Panc1 (cell line): ENCODE measurements around the gene CCNG2. TPM values are rescaled to one million over a fixed set of nuclear protein-coding genes. Genes with fewer than 3 reads are reported as not detected.

ENCODE experiments used
- ATAC-seq: fragments of 200-7000 bp; cut with Tn5 transposase; 2 replicates; pipeline ENCODE4 v1.9.1; 2020; ENCODE audit warnings: mild to moderate bottlenecking, moderate library complexity
- BruUV-seq: library from RNA; stranded (reverse); fragments of 400-500 nt; replicated peaks from 2 replicates; lab custom pipeline; 2021; lab: Mats Ljungman, UMichigan
- CTCF ChIA-PET: fragments of 300-600 bp; sonication (Branson Sonifier 250); formaldehyde crosslinking; loops from one replicate; lab custom pipeline; 2022; ENCODE audit warnings: antibody characterized with exemption; lab: Charles Lee
- POLR2A ChIA-PET: fragments of 300-600 bp; sonication (Branson Sonifier 250); formaldehyde crosslinking; loops from one replicate; lab custom pipeline; 2022; ENCODE audit warnings: antibody characterized with exemption; lab: Charles Lee
- DNase-seq: peaks from one replicate; pipeline ENCODE4 v3.0.0-alpha.2; 2010; ENCODE audit warnings: low read depth, low spot score
- H3K27ac ChIP-seq: 2 replicates; pipeline ENCODE4 v1.5.1; 2011; ENCODE audit warnings: mild to moderate bottlenecking, low read length, inconsistent platforms
- H3K27me3 ChIP-seq: fragments of 200-500 bp; sonication (Bioruptor generic); 2 replicates; pipeline ENCODE4 v1.6.0; 2014; ENCODE audit warnings: low read length, inconsistent platforms; ENCODE audit not compliant: control insufficient read depth, insufficient read depth
- H3K36me3 ChIP-seq: fragments of 200-500 bp; sonication (Bioruptor generic); 2 replicates; pipeline ENCODE4 v1.5.1; 2014; ENCODE audit warnings: inconsistent platforms, mild to moderate bottlenecking, low read length, moderate library complexity; ENCODE audit not compliant: control insufficient read depth, insufficient read depth
- H3K4me1 ChIP-seq: 2 replicates; pipeline ENCODE4 v1.5.1; 2011; ENCODE audit warnings: inconsistent platforms, mild to moderate bottlenecking, low read length, moderate library complexity; ENCODE audit not compliant: control insufficient read depth, insufficient read depth
- H3K4me3 ChIP-seq, 2 experiments: 2 replicates each; pipeline ENCODE4 v1.5.1; 2011 to 2012; ENCODE audit warnings: low read depth in 2 of 2, low read length in 2 of 2, mild to moderate bottlenecking in 2 of 2, inconsistent platforms in 1 of 2, moderate library complexity in 1 of 2
- H3K9me3 ChIP-seq: fragments of 200-500 bp; sonication (Bioruptor generic); 2 replicates; pipeline ENCODE4 v1.5.1; 2014; ENCODE audit warnings: low read depth, mild to moderate bottlenecking, inconsistent platforms, low read length, moderate library complexity; ENCODE audit not compliant: control insufficient read depth, insufficient read depth
- CTCF ChIP-seq: fragments of 450-650 bp; IDR thresholded peaks from 2 replicates; pipeline ENCODE4 v1.5.1; 2017; ENCODE audit warnings: mild to moderate bottlenecking
- POLR2AphosphoS5 ChIP-seq: IDR thresholded peaks from 2 replicates; pipeline ENCODE4 v1.6.1; 2012; ENCODE audit warnings: mild to moderate bottlenecking, low read depth, low read length, moderate library complexity
- REST ChIP-seq, 2 experiments: IDR thresholded peaks; 2 replicates each; pipeline ENCODE4 v1.6.1; 2011 to 2012; ENCODE audit warnings: low read depth in 2 of 2, control low read depth in 1 of 2, low read length in 1 of 2, mild to moderate bottlenecking in 1 of 2, moderate library complexity in 1 of 2; ENCODE audit not compliant: insufficient read depth in 1 of 2
- SIN3A ChIP-seq: IDR thresholded peaks from 2 replicates; pipeline ENCODE4 v1.6.1; 2012; ENCODE audit warnings: low read depth, mild to moderate bottlenecking, low read length, moderate library complexity, borderline replicate concordance; ENCODE audit not compliant: insufficient read depth
- TCF7L2 ChIP-seq: IDR thresholded peaks from 2 replicates; pipeline ENCODE4 v1.6.1; 2011; ENCODE audit warnings: mild to moderate bottlenecking, low read depth, low read length, inconsistent platforms
- in situ Hi-C: cut with HindIII; loops from 2 replicates; pipeline ENCODE4 v1.10.0; 2016; ENCODE audit warnings: low sequenced_read_pairs, low pct_unique_long_range_greater_than_20kb
- intact Hi-C: fragments of 100-400 bp; cut with micrococcal nuclease; formaldehyde crosslinking; loops from one replicate; pipeline ENCODE4 v1.10.0; 2022; ENCODE audit not compliant: unreplicated experiment
- total RNA-seq: library from RNA; stranded (reverse); gene quantifications from one replicate; pipeline ENCODE4 v1.2.1, GENCODE V29; 2021; ENCODE audit not compliant: unreplicated experiment

CCNG2 gene
- total RNA-seq, 1 experiment from 2014 or later = 18.4 TPM

GRCh38 chr4:77183777-77184420 is 26.9 kb downstream of the CCNG2 start:
- no peak for ATAC-seq
- ChIA-PET POLR2A (no interaction called here), CTCF (no interaction called here)
- Histone ChIP-seq H3K36me3 (no peaks in the 10 kb centered on the region), H3K4me3 (no peak overlapping the region), H3K9me3 (no peaks in the 10 kb centered on the region), H3K27me3 (no peaks in the 10 kb centered on the region), H3K4me1 (no peaks in the 10 kb centered on the region), H3K27ac (no peak overlapping the region)
- BruUV-seq = no TSS peak
- in situ Hi-C loops (no loop called here), intact Hi-C loops (no loop called here)
- DNase-seq = no peak
- no peak for TF ChIP-seq CTCF
- TF ChIP-seq REST (IDR thresholded peaks at IDR 0.05; ENCODE audit: insufficient read depth in 1 of 2, low read depth in 2 of 2, low read length in 1 of 2) = no peak
- TF ChIP-seq TCF7L2 = no peak
- TF ChIP-seq SIN3A = no peak
- TF ChIP-seq POLR2AphosphoS5 = no peak

GRCh38 chr4:77184974-77185373 is 28.0 kb downstream of the CCNG2 start:
- H3K9me3 ChIP-seq = no peaks in the 10 kb centered on the region
- H3K27me3 ChIP-seq = no peaks in the 10 kb centered on the region
- intact Hi-C loops (no loop called here), in situ Hi-C loops (no loop called here)
- H3K4me3 ChIP-seq = no peak overlapping the region
- TF ChIP-seq POLR2AphosphoS5 = no peak
- TF ChIP-seq REST (IDR thresholded peaks at IDR 0.05; ENCODE audit: insufficient read depth in 1 of 2, low read depth in 2 of 2, low read length in 1 of 2) = no peak
- TF ChIP-seq TCF7L2 = no peak
- no peak for TF ChIP-seq SIN3A
- TF ChIP-seq CTCF = no peak
- ATAC-seq (no peak), DNase-seq (no peak)
- ChIA-PET CTCF (no interaction called here), POLR2A (no interaction called here)
- no peaks in the 10 kb centered on the region for H3K4me1 ChIP-seq
- H3K27ac ChIP-seq = no peak overlapping the region
- H3K36me3 ChIP-seq = no peaks in the 10 kb centered on the region
- BruUV-seq = no TSS peak
